Activated naive CD4-positive, alpha-beta T cell treated with Interleukin-2 at 50 U/mL for 16 hours (primary cell): ENCODE data around the gene CDC73.

Experiments
- DNase-seq: peaks from one replicate; pipeline ENCODE4 v3.0.0-alpha.2; 2020

Gene CDC73

GRCh38 chr1:193303849-193304248 lies 182.0 kb downstream of the CDC73 start:
- DNase-seq = no peak
